Karpas-422 (cell line): ENCODE results near the gene SAMD14. TPM values are rescaled to one million over a fixed set of nuclear protein-coding genes. Genes with fewer than 3 reads are reported as not detected.

Experiments
- DNase-seq: peaks from one replicate; pipeline ENCODE4 v3.0.0-alpha.2; 2015
- H2AFZ ChIP-seq: fragments of 200-600 bp; sonication (generic); 2 replicates; pipeline ENCODE4 v1.6.1; 2014; ENCODE audit warnings: antibody characterized with exemption, low read length, mixed read lengths
- H3K27ac ChIP-seq: fragments of 200-600 bp; sonication (generic); 2 replicates; pipeline ENCODE4 v1.5.1; 2014; ENCODE audit warnings: mild to moderate bottlenecking, low read length, moderate library complexity
- H3K27me3 ChIP-seq: fragments of 200-600 bp; sonication (generic); 2 replicates; pipeline ENCODE4 v1.6.1; 2014; ENCODE audit warnings: low read length, mixed read lengths
- H3K36me3 ChIP-seq: fragments of 200-600 bp; sonication (generic); 2 replicates; pipeline ENCODE4 v1.6.1; 2014; ENCODE audit warnings: low read length, mixed read lengths; ENCODE audit not compliant: insufficient read depth
- H3K4me1 ChIP-seq: fragments of 200-600 bp; sonication (generic); 2 replicates; pipeline ENCODE4 v1.6.1; 2014; ENCODE audit warnings: mild to moderate bottlenecking, low read length, mixed read lengths
- H3K4me2 ChIP-seq: fragments of 200-600 bp; sonication (generic); 2 replicates; pipeline ENCODE4 v1.6.1; 2014; ENCODE audit warnings: low read length, low read depth, mild to moderate bottlenecking; ENCODE audit not compliant: poor library complexity, severe bottlenecking
- H3K4me3 ChIP-seq: fragments of 200-600 bp; sonication (generic); 2 replicates; pipeline ENCODE4 v1.5.1; 2014; ENCODE audit warnings: mild to moderate bottlenecking, antibody characterized with exemption, low read length, mixed read lengths
- H3K79me2 ChIP-seq: fragments of 200-600 bp; sonication (generic); 2 replicates; pipeline ENCODE4 v1.6.1; 2014; ENCODE audit warnings: mild to moderate bottlenecking, low read length, mixed read lengths
- H3K9ac ChIP-seq: fragments of 200-600 bp; sonication (generic); 2 replicates; pipeline ENCODE4 v1.6.0; 2014; ENCODE audit warnings: low read length
- H3K9me2 ChIP-seq: fragments of 200-600 bp; sonication (generic), shearing (Covaris generic); replicated peaks from 2 replicates; pipeline ENCODE4 v1.6.0; 2014; ENCODE audit warnings: mild to moderate bottlenecking, low read length, moderate library complexity; ENCODE audit not compliant: insufficient read depth
- H3K9me3 ChIP-seq: fragments of 300-700, 200-600 bp; sonication (generic); 2 replicates; pipeline ENCODE4 v1.6.1; 2014; ENCODE audit warnings: low read length, mixed read lengths
- H4K20me1 ChIP-seq: fragments of 200-600 bp; sonication (generic); 2 replicates; pipeline ENCODE4 v1.6.1; 2014; ENCODE audit warnings: mild to moderate bottlenecking, antibody characterized with exemption, low read length, low read depth; ENCODE audit not compliant: insufficient read depth
- total RNA-seq: library from RNA; depleted of rRNA; stranded (reverse); fragments of >200 nt; shearing (Covaris generic); gene quantifications from 2 replicates; pipeline ENCODE4 v1.2.3, GENCODE V29; 2014; ENCODE audit warnings: low replicate concordance

The SAMD14 gene
- total RNA-seq, 1 experiment from 2014 or later: not detected

DNA sequence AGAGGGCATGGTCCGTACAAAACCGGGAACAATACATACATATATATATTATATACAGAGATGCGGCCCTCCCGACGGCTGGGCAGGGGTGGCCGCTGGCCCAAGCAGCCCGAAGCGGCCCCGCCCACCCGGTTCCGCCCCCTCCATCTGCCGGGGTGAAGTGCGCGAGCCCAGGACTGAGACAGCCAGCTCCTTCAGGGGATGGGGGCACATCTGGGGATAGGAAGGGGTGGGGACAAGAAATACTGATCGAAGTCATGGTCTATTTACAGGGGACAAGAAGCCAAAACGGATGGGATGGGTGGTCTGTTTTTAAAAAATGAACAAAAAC, 3.8 kb upstream of the SAMD14 start:
- H3K4me2 ChIP-seq: no peak overlapping the region

DNA sequence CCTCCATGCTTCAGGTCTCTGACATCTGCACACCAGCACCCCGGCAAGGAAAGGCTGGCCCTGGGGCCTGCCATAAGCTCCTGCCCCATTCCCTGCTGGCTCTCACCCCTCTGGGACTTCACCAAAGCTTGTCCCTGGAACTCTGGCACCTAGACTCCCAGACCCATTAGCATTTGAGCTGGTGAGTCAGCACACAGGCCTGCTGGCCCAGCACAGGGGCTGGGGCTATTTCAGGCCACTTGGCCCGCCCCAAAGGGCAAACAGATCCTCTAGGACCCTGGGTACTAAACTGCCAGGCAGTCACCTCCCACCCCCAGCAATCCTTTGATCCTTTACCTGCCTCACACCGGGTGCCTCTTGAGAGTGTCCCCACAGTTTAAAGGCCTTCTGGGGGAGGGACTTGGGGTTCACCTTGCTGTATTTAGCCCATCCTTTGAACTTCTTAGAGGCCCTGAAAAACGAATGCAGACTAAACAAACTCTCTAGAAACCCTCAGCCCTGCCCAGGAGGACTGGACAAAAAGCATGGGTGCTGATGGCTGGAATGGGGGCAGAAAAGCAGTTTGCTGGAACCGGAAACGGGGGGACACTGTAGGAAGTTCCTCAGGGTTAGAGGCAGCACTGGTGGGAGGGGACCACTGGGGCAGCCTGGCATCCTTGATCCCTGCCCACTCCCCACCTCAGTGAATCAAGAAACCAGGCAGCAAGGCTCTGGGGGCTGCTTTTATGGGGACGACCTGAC, 3.2 kb upstream of the SAMD14 start:
- H3K4me3 ChIP-seq: no peak overlapping the region
- peaks cover 10% of the 10 kb centered on the region for H3K36me3 ChIP-seq
- H3K27me3 ChIP-seq: no peaks in the 10 kb centered on the region
- H3K9ac ChIP-seq: no peak overlapping the region
- no peaks in the 10 kb centered on the region for H3K9me2 ChIP-seq
- no peak overlapping the region for H3K27ac ChIP-seq
- H3K4me1 ChIP-seq: no peaks in the 10 kb centered on the region
- no peak overlapping the region for H2AFZ ChIP-seq
- H3K79me2 ChIP-seq: no peaks in the 10 kb centered on the region
- peaks cover 18% of the 10 kb centered on the region; the same call in 1 of the 2 replicates for H4K20me1 ChIP-seq
- no peak for DNase-seq
- no peaks in the 10 kb centered on the region for H3K9me3 ChIP-seq
- H3K4me2 ChIP-seq: no peak overlapping the region

More for the DNA sequence above, 3.8 kb upstream of the SAMD14 start:
- no peaks in the 10 kb centered on the region for H3K9me2 ChIP-seq
- peaks cover 15% of the 10 kb centered on the region for H3K36me3 ChIP-seq
- no peak overlapping the region for H3K4me3 ChIP-seq
- H3K27me3 ChIP-seq: no peaks in the 10 kb centered on the region
- no peaks in the 10 kb centered on the region for H3K4me1 ChIP-seq
- DNase-seq: no peak
- H3K9ac ChIP-seq: no peak overlapping the region
- no peak overlapping the region for H2AFZ ChIP-seq
- H4K20me1 ChIP-seq: peaks cover 20% of the 10 kb centered on the region; the same call in 1 of the 2 replicates
- H3K9me3 ChIP-seq: no peaks in the 10 kb centered on the region
- peaks cover 2% of the 10 kb centered on the region; the same call in 1 of the 2 replicates for H3K79me2 ChIP-seq
- H3K27ac ChIP-seq: no peak overlapping the region

DNA sequence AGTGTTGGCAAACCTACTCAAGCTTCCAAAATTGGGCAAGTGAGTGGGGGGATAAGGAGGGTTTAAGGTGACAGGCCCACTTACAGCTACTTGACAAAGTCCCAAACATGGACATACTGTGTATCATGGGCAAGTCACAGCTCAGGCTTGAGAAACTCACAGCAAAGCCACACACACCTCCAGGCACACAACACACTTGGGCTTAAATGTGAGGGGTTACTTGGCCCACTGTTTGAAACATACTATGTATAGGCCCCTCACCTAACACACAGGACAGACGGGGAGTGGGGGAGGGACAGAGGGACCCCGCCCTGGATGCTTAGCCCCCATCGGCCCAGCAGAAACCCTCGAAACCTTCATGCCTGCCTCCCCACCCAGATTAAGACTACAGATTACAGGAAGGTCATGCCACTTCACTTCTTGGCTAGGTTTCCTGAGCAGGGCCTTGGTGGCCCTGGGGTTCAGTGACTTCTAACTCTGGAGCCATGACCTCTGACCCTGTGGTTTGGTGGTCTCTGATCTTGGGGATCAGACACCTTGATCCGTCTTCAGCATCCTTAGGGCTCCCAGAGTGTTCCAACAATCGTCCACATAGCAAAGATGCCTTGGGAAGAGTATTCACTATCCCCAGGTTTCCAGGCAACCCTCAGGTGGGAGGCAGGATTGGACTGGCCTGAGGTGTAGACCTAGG, 2.3 kb upstream of the SAMD14 start:
- Histone ChIP-seq H2AFZ (no peak overlapping the region), H3K4me2 (no peak overlapping the region), H3K36me3 (peaks cover 2% of the 10 kb centered on the region; the same call in 1 of the 2 replicates), H4K20me1 (peaks cover 10% of the 10 kb centered on the region; the same call in 1 of the 2 replicates), H3K27me3 (no peaks in the 10 kb centered on the region), H3K4me1 (no peaks in the 10 kb centered on the region), H3K9me3 (no peaks in the 10 kb centered on the region), H3K4me3 (no peak overlapping the region), H3K9me2 (no peaks in the 10 kb centered on the region), H3K27ac (no peak overlapping the region), H3K9ac (no peak overlapping the region), H3K79me2 (no peaks in the 10 kb centered on the region)
- no peak for DNase-seq

DNA sequence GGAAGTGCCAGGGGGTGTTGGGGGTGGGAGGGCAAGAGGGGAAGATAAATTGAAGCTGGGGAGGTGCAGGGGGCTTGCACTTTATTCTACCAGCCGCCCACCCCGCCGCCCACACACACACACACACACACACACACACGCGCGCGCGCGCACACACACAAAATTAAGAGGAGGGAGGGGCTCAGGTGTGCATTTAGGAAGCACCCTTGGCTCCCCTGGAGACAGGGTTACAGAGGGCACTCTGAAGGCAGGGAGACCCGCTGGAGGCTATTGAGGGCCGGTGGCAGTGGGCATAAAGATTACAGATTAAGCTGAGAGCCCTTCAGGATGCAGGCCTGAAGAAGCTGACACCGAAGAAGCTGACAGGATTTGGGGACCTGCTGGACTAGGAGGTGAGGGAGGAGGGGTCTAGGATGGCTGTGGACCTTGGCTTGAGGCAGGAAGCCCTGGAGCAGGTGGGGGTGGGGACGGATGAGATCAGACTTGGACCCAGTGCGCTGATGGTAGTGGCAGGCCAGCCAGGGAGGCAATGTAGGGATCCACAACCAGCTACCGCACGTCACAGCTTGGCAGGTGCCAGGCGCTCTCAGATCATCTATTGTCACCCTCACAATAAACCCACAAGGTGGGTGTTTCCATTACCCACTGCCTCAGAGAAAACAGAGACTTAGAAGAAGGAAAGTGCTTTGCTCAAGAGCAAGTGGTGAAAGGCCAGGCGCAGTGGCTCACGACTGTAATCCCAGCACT, 772 bp upstream of the SAMD14 start:
- H4K20me1 ChIP-seq: peaks cover 7% of the 10 kb centered on the region; the same call in 1 of the 2 replicates
- no peak overlapping the region for H3K4me2 ChIP-seq
- no peaks in the 10 kb centered on the region for H3K79me2 ChIP-seq
- no peak overlapping the region for H2AFZ ChIP-seq
- no peaks in the 10 kb centered on the region for H3K4me1 ChIP-seq
- no peak for DNase-seq
- no peaks in the 10 kb centered on the region for H3K9me2 ChIP-seq
- H3K36me3 ChIP-seq: no peaks in the 10 kb centered on the region; the same call in 1 of the 2 replicates
- no peaks in the 10 kb centered on the region for H3K9me3 ChIP-seq
- no peak overlapping the region for H3K4me3 ChIP-seq
- H3K9ac ChIP-seq: no peak overlapping the region
- H3K27ac ChIP-seq: no peak overlapping the region
- H3K27me3 ChIP-seq: no peaks in the 10 kb centered on the region

DNA sequence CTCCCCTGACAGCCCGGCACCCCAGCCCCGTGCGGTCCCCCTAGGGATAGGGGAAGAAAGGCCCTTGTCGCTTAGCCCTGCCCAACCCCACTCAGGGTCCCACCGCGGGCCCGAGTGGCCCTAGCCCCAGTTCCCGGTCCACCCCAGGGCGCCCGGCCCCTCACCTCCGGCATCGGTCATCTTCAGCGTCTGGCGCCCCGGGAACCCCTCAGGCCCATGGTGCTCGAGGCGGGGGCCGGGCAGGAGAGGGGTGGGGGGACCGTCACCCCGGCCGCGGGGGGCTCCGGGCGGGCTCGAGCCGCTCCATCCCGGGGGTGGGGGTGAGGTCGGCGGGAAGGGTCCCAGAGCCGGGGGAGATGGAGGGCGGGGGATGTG, 620 bp downstream of the SAMD14 start:
- Histone ChIP-seq H3K9me3 (no peaks in the 10 kb centered on the region), H3K36me3 (no peaks in the 10 kb centered on the region; the same call in 1 of the 2 replicates), H3K4me3 (no peak overlapping the region), H3K4me2 (no peak overlapping the region), H3K27ac (no peak overlapping the region), H3K27me3 (no peaks in the 10 kb centered on the region), H4K20me1 (peaks cover 7% of the 10 kb centered on the region; the same call in 1 of the 2 replicates), H3K9ac (no peak overlapping the region), H3K9me2 (no peaks in the 10 kb centered on the region), H2AFZ (no peak overlapping the region), H3K79me2 (no peaks in the 10 kb centered on the region), H3K4me1 (no peaks in the 10 kb centered on the region)
- DNase-seq: no peak

DNA sequence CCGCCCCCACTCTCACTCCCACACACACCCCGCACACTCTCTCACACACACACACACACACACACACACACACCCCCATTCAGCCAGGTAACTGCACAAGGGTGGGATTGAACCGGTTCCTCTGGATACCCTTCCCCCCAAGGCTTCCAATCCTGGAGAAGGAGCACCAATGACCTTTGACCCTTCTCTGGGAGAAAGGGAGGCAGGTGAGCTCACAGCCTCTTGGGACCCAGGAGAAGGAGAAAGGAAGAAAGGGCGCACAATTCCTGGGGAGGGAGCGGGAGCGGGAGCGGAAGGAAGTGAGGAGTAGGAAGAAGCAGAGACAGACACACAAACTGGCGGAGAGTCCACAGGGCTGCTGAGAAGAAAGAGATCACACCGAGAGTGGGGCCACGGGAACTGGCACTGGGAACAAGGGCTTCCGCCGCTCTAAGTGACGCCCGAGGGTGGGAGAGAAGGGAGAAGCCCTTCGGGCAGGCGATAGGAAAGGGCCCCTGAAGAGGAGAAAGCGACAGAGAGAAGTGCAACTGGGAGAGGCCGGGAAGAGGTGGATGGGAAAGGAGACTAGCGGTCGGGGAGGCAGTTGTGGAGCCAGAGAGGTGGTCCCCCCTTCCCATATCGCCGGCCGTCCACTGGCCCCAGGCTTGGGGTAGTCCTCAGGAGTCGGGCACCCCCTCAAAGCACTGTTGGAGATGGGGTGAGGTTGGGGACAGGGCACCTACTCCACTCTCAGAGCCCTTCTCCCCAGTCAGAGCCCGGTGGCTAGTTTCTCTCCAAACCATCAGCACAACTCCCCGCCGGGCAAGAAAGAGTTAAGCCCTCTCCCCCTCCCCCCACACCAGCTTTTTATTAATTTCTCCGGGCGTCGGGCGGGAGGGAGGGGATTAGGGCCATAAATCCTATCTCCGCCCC, 1.3 kb downstream of the SAMD14 start:
- Histone ChIP-seq H3K9me2 (no peaks in the 10 kb centered on the region), H3K9me3 (no peaks in the 10 kb centered on the region), H3K36me3 (no peaks in the 10 kb centered on the region; the same call in 1 of the 2 replicates), H2AFZ (no peak overlapping the region), H3K79me2 (no peaks in the 10 kb centered on the region), H3K4me3 (no peak overlapping the region), H3K9ac (no peak overlapping the region), H3K27ac (no peak overlapping the region), H4K20me1 (peaks cover 7% of the 10 kb centered on the region; the same call in 1 of the 2 replicates), H3K27me3 (no peaks in the 10 kb centered on the region), H3K4me1 (no peaks in the 10 kb centered on the region), H3K4me2 (no peak overlapping the region)
- DNase-seq: no peak

DNA sequence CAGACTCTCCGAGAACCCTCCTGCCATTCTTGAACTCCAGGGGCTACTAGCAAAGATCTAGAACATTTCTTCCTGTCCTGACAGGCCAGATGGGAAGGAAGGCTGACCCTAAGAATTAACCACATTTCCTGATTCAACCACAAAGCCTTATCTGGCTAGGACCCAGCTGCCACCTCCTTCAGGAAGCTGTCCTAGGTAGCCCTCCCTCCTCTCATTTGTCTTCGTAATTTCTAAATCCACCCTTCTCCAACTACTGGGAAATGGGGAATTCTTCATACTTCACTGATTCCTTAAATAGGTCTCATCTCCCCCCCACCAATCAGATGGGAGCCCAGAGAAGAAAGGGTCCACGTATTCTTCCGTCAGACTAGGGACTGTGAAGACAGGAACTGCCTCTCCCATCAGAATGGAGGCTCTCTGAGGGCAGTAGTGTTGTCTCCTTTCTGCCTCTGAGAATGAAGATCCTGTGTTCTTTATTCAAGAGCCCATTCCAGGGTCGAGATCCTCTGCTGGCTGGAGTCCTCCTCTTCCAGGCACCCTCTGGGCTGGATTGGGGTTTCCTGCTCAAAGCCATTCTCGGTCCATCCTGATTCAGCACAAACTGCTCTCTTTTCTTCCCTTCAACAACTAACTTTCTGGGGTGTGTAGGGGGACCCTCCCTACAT, 2.1 kb downstream of the SAMD14 start:
- H3K9me3 ChIP-seq: no peaks in the 10 kb centered on the region
- H3K36me3 ChIP-seq: no peaks in the 10 kb centered on the region
- H3K4me1 ChIP-seq: no peaks in the 10 kb centered on the region
- no peak overlapping the region for H3K27ac ChIP-seq
- no peak overlapping the region for H3K9ac ChIP-seq
- no peaks in the 10 kb centered on the region for H3K79me2 ChIP-seq
- H4K20me1 ChIP-seq: peaks cover 4% of the 10 kb centered on the region; the same call in 1 of the 2 replicates
- H3K4me2 ChIP-seq: no peak overlapping the region
- DNase-seq: no peak
- no peaks in the 10 kb centered on the region for H3K9me2 ChIP-seq
- H3K27me3 ChIP-seq: no peaks in the 10 kb centered on the region
- H3K4me3 ChIP-seq: no peak overlapping the region
- H2AFZ ChIP-seq: no peak overlapping the region
